Right ventricle myocardium superior (tissue), 1 donor: ENCODE results near the gene C1orf226. TPM values are rescaled to one million over a fixed set of nuclear protein-coding genes. Genes with fewer than 3 reads are reported as not detected.

ENCODE experiments used
- ATAC-seq: fragments of 200-7000 bp; cut with Tn5 transposase; one replicate; pipeline ENCODE4 v1.9.1; 2020; ENCODE audit warnings: mild to moderate bottlenecking; ENCODE audit not compliant: poor library complexity
- DNase-seq: peaks from one replicate; pipeline ENCODE4 v3.0.0-alpha.2; 2020
- intact Hi-C: fragments of 100-400 bp; cut with DNase I; formaldehyde crosslinking; loops from one replicate; pipeline ENCODE4 v1.11.2; 2022
- total RNA-seq: library from RNA; stranded (reverse); fragmentation: NEBNext Ultra II Directional; extraction: Animal tissue kit (Norgen Biotek cat#: 25700); gene quantifications from one replicate; pipeline ENCODE4 v1.2.1, GENCODE V29; 2021
- donor health status: DM: no; HTN: yes; CAD: no; lungs with severe emphysema.

C1orf226 gene
- total RNA-seq, 1 donor from 2014 or later, result 5.3 TPM

- no peak for DNase-seq
- ATAC-seq, result no peak
- intact Hi-C loops, result no loop called here
These were observed 17.7 kb upstream of the C1orf226 start for GRCh38 chr1:162363823-162364222.

GRCh38 chr1:162364498-162364897 is 17.0 kb upstream of the C1orf226 start:
- no peak for DNase-seq
- ATAC-seq, result no peak
- intact Hi-C loops, result no loop called here

GRCh38 chr1:162365284-162366020 is 16.1 kb upstream of the C1orf226 start:
- intact Hi-C loops, result no loop called here
- ATAC-seq (no peak), DNase-seq (no peak)

DNA sequence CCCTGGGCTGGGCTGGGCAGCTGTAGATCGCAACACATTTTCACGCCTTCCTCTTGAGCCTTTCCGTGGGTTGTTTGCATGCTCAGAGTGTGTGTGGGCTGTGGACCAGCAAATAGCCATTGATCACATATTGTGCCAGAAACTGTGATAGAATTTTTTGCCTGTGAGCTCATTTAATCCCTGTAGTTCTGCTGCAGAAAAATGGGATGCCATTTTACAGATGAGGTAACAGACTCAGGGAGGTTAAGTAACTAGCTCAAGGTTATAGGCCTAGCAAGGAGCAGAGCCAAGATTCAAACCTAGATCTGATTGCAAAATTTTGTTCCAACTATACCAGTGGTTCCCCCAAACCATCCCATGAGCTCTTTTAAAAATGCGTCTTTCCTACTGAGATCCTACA is 15.4 kb upstream of the C1orf226 start:
- DNase-seq, result no peak
- ATAC-seq, result no peak
- intact Hi-C loops, result no loop called here

- DNase-seq (no peak), ATAC-seq (no peak)
These were observed 14.9 kb upstream of the C1orf226 start for GRCh38 chr1:162366671-162367070.

DNA sequence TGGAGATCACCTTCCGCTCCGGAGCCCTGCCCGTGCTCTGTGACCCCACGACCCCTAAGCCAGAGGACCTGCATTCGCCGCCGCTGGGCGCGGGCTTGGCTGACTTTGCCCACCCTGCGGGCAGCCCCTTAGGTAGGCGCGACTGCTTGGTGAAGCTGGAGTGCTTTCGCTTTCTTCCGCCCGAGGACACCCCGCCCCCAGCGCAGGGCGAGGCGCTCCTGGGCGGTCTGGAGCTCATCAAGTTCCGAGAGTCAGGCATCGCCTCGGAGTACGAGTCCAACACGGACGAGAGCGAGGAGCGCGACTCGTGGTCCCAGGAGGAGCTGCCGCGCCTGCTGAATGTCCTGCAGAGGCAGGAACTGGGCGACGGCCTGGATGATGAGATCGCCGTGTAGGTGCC is 14.5 kb upstream of the C1orf226 start:
- peak; percentile 48 for DNase-seq
- intact Hi-C loops, result no loop called here
- no peak for ATAC-seq

More at GRCh38 chr1:162366671-162367070, 14.9 kb upstream of the C1orf226 start:
- intact Hi-C loops, result no loop called here

DNA sequence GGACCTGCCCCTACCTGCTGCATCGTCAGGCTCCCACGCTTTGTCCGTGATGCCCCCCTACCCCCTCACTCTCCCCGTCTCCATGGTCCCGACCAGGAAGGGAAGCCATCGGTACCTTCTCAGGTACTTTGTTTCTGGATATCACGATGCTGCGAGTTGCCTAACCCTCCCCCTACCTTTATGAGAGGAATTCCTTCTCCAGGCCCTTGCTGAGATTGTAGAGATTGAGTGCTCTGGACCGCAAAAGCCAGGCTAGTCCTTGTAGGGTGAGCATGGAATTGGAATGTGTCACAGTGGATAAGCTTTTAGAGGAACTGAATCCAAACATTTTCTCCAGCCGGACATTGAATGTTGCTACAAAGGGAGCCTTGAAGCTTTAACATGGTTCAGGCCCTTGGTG is 13.8 kb upstream of the C1orf226 start:
- ATAC-seq, result no peak
- no peak for DNase-seq
- intact Hi-C loops, result no loop called here

DNA sequence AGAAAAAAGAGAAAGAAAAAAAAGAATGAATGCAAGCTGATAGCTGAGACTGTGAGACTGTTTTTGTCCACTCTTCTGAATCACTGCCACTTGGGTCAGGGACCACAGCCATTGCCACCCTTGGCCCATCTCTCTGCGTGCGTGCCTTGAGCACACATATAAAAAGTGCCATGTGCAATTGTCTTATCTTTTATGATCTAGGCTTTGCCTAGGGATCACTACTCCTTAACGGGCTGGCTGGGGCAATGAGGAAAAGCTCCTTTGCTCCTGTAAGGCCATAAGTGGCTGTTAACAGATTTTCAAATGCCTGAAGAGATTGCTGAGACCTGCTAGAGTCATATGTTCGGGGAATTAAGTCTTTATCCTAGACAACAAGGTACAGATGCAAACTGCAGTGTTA is 13.1 kb upstream of the C1orf226 start:
- intact Hi-C loops, result no loop called here
- ATAC-seq, result no peak
- no peak for DNase-seq

- ATAC-seq (no peak), DNase-seq (no peak)
These were observed 12.0 kb upstream of the C1orf226 start for GRCh38 chr1:162369571-162369970.

DNA sequence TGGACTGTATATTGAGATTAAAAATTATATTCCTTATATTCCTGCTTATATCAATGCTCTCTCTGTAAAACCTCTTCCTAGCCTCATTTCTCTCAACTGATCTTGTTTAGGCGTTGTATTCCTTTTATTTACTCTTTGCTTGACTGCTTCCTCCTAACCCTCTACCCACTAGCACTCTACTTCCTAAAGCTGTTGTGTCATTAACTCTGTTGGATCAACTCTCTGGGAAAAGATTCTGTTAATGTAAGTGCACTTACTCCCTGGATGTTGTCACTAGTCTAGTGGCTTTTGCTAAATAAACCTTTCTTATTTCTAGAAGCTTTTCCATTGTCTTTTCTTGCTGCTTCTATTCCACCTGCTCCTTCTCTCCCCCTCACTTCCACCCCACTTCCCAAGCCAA is 11.4 kb upstream of the C1orf226 start:
- ATAC-seq (no peak), DNase-seq (no peak)
- intact Hi-C loops, result no loop called here

More at GRCh38 chr1:162369571-162369970, 12.0 kb upstream of the C1orf226 start:
- intact Hi-C loops, result no loop called here

GRCh38 chr1:162370721-162371120 is 10.8 kb upstream of the C1orf226 start:
- DNase-seq, result no peak

GRCh38 chr1:162371611-162372010 is 9.9 kb upstream of the C1orf226 start:
- intact Hi-C loops, result no loop called here
- ATAC-seq (no peak), DNase-seq (no peak)

More at GRCh38 chr1:162370721-162371120, 10.8 kb upstream of the C1orf226 start:
- intact Hi-C loops, result no loop called here
- ATAC-seq, result no peak

- intact Hi-C loops, result no loop called here
- DNase-seq (no peak), ATAC-seq (peak; percentile 39)
These were observed 9.1 kb upstream of the C1orf226 start for GRCh38 chr1:162372159-162373071.

DNA sequence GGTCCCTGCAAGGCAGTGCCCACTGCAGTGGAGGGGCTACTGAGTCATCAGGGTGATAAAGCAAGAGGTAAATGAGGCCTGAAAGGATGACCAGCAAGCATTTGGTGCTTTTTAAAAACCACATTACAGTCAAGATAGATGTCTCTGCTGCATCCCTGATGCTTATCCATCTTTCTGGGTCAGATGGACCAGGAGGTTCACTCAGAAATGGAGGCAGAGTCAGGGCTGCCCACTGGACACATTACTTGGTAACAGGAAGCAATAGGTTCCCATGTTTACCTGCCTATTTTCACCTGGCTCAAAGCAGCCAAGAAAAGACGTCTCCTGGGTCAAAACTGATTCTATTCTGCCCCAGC is 8.5 kb upstream of the C1orf226 start:
- ATAC-seq (no peak), DNase-seq (no peak)
- intact Hi-C loops, result no loop called here

DNA sequence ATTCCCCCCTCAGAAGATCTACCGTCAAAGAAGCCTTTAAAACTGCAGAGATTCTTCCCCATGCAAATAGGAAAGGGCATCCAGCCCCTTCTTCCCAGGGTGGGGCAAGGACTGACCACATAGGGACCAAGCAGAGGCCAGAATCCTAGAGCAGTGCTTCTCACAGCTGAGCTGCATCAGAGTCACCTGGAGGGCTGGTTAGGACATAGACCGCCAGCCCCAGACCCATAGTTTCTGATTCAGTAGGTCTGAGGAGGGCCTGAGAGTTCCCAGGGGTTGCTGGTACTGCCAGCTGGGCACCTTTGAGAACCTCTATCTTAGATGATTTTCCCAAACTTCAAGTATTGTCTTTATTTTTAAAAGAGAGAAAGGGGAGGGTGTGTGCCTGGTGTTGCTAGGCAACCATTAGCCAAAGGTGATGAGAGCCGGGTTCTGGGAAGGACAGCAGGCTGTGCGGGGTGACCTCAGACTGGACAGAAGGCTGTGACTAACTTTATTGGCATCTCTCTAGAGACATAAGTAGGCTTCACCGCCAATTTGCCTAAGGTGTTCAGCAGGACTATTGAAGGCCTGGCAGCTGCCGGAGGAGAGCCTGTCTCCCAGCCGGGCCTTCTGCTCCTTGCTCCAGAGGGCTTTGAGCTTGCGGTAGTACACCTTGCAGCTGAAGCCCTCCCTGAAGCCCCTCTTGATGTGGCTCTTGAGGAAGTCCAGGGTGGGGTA is 7.8 kb upstream of the C1orf226 start:
- ATAC-seq, result no peak
- intact Hi-C loops, result no loop called here
- DNase-seq, result no peak

GRCh38 chr1:162374406-162374805 is 7.1 kb upstream of the C1orf226 start:
- DNase-seq (no peak), ATAC-seq (no peak)
- intact Hi-C loops, result no loop called here

GRCh38 chr1:162375463-162375862 is 6.1 kb upstream of the C1orf226 start:
- intact Hi-C loops, result no loop called here
- ATAC-seq (no peak), DNase-seq (no peak)

GRCh38 chr1:162376691-162377090 is 4.8 kb upstream of the C1orf226 start, which contains the start of gene SPATA46:
TSS of gene SPATA46 (minus strand) at chr1:162376854. CDS start at chr1:162376790, 64 bp downstream.
- DNase-seq, result no peak
- ATAC-seq, result no peak
- intact Hi-C loops, result no loop called here
